ENCODE measurements around the gene MVD. TPM values are rescaled to one million over a fixed set of nuclear protein-coding genes. Genes with fewer than 3 reads are reported as not detected.

MVD gene
- total RNA-seq, 4 donors from 2014 or later = 20.7 to 52.5 (median 43.2) TPM

GRCh38 chr16:88690341-88691128 lies 27.6 kb upstream of the MVD start:
- no peak overlapping the region for H3K27ac ChIP-seq
- no peaks in the 10 kb centered on the region for H3K9me3 ChIP-seq
- no peak overlapping the region for H3K4me3 ChIP-seq (replicated peaks in 1 of 3)
- no peak for TF ChIP-seq POLR2A (IDR thresholded peaks at IDR 0.05)
- no peak for TF ChIP-seq CTCF (IDR thresholded peaks at IDR 0.05)
- 82 to 84% methylated on average over 12 to 19 of the region's 21 CpGs for WGBS, 2 donors
- intact Hi-C loops (cut with DNase I) = no loop called here
- DNase-seq = no peak
- H3K36me3 ChIP-seq = no peaks in the 10 kb centered on the region
- peaks cover 0 to 25% of the 10 kb centered on the region in 2 donors for H3K4me1 ChIP-seq
- no peaks in the 10 kb centered on the region for H3K27me3 ChIP-seq

- Histone ChIP-seq H3K4me1 (peaks cover 0 to 30% of the 10 kb centered on the region in 2 donors), H3K9me3 (no peaks in the 10 kb centered on the region), H3K27ac (no peak overlapping the region), H3K27me3 (no peaks in the 10 kb centered on the region), H3K4me3 (replicated peaks in 1 of 3) (no peak overlapping the region), H3K36me3 (no peaks in the 10 kb centered on the region)
- TF ChIP-seq CTCF (IDR thresholded peaks at IDR 0.05) = no peak
- TF ChIP-seq POLR2A (IDR thresholded peaks at IDR 0.05) = no peak
- intact Hi-C loops (cut with DNase I) = no loop called here
- WGBS, 2 donors = 29% methylated on average over 22 to 27 of the region's 28 CpGs
- peak; percentile 49 to 68 for DNase-seq
Measured at GRCh38 chr16:88688013-88688778, 25.3 kb upstream of the MVD start.

- WGBS, 2 donors = 58 to 75% methylated on average over 3 of the region's 3 CpGs
- Histone ChIP-seq H3K27ac (no peak overlapping the region), H3K36me3 (no peaks in the 10 kb centered on the region), H3K4me1 (peaks cover 0 to 30% of the 10 kb centered on the region in 2 donors), H3K9me3 (no peaks in the 10 kb centered on the region), H3K27me3 (no peaks in the 10 kb centered on the region), H3K4me3 (replicated peaks in 1 of 3) (no peak overlapping the region)
- intact Hi-C loops (cut with DNase I) = no loop called here
- no peak for DNase-seq
- TF ChIP-seq POLR2A (IDR thresholded peaks at IDR 0.05) (no peak), CTCF (IDR thresholded peaks at IDR 0.05) (no peak)
Measured at GRCh38 chr16:88687676-88688012, 24.8 kb upstream of the MVD start.

GRCh38 chr16:88687254-88687576 lies 24.3 kb upstream of the MVD start:
- TF ChIP-seq POLR2A (IDR thresholded peaks at IDR 0.05) (no peak), CTCF (IDR thresholded peaks at IDR 0.05) (no peak)
- 61 to 71% methylated on average over 3 to 9 of the region's 10 CpGs for WGBS, 2 donors

More at GRCh38 chr16:88687254-88687576, 24.3 kb upstream of the MVD start:
- Histone ChIP-seq H3K4me3 (replicated peaks in 1 of 3) (no peak overlapping the region), H3K4me1 (peaks cover 0 to 30% of the 10 kb centered on the region in 2 donors), H3K9me3 (no peaks in the 10 kb centered on the region), H3K27ac (no peak overlapping the region), H3K36me3 (no peaks in the 10 kb centered on the region), H3K27me3 (no peaks in the 10 kb centered on the region)
- intact Hi-C loops (cut with DNase I) = no loop called here
- DNase-seq = no peak

All from thyroid gland (tissue), 4 donors.